Tibial nerve (tissue), 3 donors: ENCODE data around the gene MXD3.

Source experiments
- CTCF ChIP-seq, 5 experiments: fragments of 200-600 bp in 3 of 5; fragments of 450-650 bp in 2 of 5; sonication (generic) in 3 of 5; IDR thresholded peaks; one replicate each; pipeline ENCODE4 v1.5.1; 2016 to 2019; ENCODE audit warnings: antibody characterized with exemption in 5 of 5, mild to moderate bottlenecking in 3 of 5, moderate library complexity in 2 of 5
- POLR2A ChIP-seq, 2 donors: fragments of 450-650 bp; IDR thresholded peaks; one replicate each; pipeline ENCODE4 v1.6.1; 2017; ENCODE audit warnings: antibody characterized with exemption in 2 of 2, mild to moderate bottlenecking in 2 of 2, moderate library complexity in 2 of 2

- TF ChIP-seq CTCF (IDR thresholded peaks at IDR 0.05) (no peak), POLR2A (IDR thresholded peaks at IDR 0.05) (no peak)
Observed at GRCh38 chr5:177290816-177291596, 20.7 kb downstream of the MXD3 start.
